Urothelium cell line (cell line): ENCODE data around the gene KRTAP21-3.
A peak's percentile ranks its signal among the peaks of the same experiment; 100 is the strongest.
"Not testable (repeated sequence)": the region's sequence is repeated elsewhere in the genome, so short reads cannot be mapped to it uniquely, and the experiment has no call there.

Source experiments
- DNase-seq: peaks from one replicate; pipeline ENCODE4 v3.0.0; 2011; ENCODE audit warnings: low spot score, mixed read lengths
- FAIRE-seq: peaks from 2 replicates; lab custom pipeline; 2011; peaks lifted over from hg19 to GRCh38; lab: Jason Lieb, UNC

Gene KRTAP21-3, protein sequence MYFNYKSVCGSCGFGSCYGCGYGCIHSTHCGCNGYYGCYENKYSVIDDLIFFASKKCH

GRCh38 chr21:30718239-30718909, at the start of gene KRTAP21-3:
TSS of gene KRTAP21-3 (minus strand) at chr21:30718777. CDS start at chr21:30718759, 18 bp downstream.
- DNase-seq (peak; percentile 63), FAIRE-seq (peak; percentile 83)

DNA sequence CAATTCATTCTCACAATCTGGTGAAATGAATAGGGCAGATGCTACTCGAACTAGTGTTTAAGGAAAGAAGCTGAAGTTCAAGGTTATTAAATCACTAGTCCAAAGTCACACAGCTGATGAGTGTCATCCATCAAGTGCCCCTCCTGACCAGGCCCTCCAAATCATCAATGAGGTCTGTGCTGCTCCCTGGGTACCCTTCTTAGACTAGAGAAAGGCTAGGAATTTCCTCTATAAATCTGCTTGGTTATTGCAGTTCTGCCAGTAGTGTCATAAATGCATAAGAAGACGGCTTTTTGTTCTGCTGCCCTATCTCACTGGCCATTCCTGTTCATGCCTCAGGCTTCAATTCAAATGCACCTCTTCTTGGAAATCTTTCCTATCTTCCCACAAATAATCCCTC, 42.2 kb upstream of the KRTAP21-3 start:
- DNase-seq (no peak), FAIRE-seq (no peak)

DNA sequence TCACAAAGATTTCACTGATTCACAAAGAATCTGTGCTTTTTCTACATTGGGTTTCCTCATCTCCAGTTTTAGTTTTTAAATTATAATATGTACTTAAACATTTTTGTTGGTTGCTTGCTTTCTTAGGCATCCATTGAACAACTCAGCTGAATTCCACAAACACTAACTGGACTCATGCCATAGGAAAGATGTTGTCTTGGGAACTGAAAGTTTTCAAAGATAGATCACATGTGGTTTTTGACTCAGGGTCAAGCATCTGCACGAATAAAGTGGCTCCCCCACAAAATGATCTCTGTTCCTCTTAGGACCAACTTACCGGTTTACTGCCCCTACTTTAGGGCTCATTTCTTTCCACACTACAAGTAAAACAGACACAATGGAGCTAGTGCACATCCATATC, 39.7 kb upstream of the KRTAP21-3 start:
- DNase-seq = no peak
- FAIRE-seq = no peak

GRCh38 chr21:30755328-30755727, 36.8 kb upstream of the KRTAP21-3 start, which contains the start of gene KRTAP21-1:
TSS of gene KRTAP21-1 (minus strand) at chr21:30755428. CDS start at chr21:30755378, 50 bp downstream.
- not testable (repeated sequence) for FAIRE-seq, DNase-seq

GRCh38 chr21:30747159-30747558, 28.6 kb upstream of the KRTAP21-3 start, which contains the start of gene KRTAP21-2:
TSS of gene KRTAP21-2 (minus strand) at chr21:30747259. CDS start at chr21:30747202, 57 bp downstream.
- DNase-seq (no peak), FAIRE-seq (no peak)

DNA sequence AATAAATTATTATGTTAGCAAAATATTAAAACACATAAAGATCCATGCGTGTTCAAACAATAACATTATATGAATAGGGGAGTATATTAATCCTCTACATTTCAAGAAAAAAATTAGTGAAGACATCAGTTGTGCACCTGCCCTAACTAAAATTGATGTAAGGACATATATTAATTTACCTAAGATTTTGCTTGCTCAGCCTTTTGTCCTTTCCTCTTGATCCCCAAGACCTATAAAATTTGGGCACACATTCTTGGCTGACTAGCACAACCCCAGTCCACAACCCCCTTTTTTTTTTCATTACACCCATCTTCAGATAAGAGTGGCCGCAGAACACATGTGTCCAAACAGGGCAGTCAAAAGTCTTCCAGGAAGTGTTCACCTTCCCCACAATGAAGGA, 21.9 kb upstream of the KRTAP21-3 start:
- no peak for FAIRE-seq
- DNase-seq = no peak

GRCh38 chr21:30733026-30733425, 14.4 kb upstream of the KRTAP21-3 start:
- FAIRE-seq = no peak
- no peak for DNase-seq

- no peak for FAIRE-seq
These were observed 8.1 kb upstream of the KRTAP21-3 start for GRCh38 chr21:30726726-30727125.

DNA sequence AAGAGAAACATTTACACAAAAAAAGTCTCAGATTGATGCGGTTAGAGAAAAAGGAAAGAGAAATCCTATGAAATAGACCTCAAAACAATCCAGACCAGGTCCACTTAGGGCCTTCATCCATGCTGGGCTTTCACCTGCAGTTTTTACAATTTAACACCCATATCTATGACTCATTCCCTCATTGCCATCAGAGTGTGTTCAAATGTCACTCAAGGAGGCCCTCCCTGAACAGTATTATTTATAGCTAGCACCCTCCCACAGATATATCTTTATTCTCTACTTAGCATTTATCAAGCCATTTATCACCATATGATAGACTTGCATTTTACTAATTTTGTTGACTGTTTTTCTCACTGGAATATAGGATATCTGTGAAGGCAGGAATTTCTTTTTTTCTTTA, 824 bp upstream of the KRTAP21-3 start:
- FAIRE-seq = peak; percentile 88

More at GRCh38 chr21:30726726-30727125, 8.1 kb upstream of the KRTAP21-3 start:
- DNase-seq = no peak

DNA sequence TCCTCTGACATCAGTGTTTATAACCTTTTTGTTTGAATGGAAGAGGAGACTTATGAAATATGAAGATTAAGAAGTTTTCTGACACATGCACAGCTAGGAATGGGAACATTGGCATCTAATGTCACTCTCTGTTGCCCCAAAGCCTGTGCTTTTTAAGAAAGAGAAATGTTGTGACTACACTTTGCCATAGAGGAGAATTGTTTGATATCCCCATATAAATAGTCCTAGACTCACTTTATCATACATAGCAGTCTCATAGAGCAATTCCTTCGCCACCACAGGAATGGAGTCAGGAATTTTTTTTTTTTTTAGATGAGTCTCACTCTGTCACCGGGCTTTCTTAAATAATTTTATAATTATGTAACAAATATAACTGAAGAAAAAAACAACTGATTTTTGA, 1.5 kb downstream of the KRTAP21-3 start:
- peak; percentile 44 for DNase-seq
- peak; percentile 74 for FAIRE-seq

More for the DNA sequence above, 824 bp upstream of the KRTAP21-3 start:
- peak; percentile 57 for DNase-seq

- FAIRE-seq (no peak), DNase-seq (no peak)
These were observed 3.6 kb downstream of the KRTAP21-3 start for GRCh38 chr21:30714946-30715345.

DNA sequence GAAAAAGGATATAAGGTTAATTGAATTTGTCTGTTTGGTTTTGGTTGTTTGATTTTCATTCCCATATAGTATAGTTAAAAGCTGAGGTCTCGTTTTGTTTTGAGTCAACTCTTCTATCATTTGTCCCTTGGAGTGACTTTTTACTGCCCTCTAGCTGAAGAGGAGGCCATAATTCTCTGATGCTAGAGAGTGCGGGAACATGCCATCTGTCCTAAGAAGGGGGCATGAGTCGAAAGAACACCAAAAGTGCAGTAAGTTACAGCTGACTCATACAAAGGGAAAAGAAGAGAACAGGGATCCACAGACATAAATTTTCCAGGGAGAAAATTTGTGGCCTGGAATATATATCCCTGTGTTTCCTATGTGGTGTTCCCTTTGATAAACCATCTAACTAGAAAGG, 4.1 kb downstream of the KRTAP21-3 start:
- no peak for FAIRE-seq
- DNase-seq = peak; percentile 22

GRCh38 chr21:30713766-30714165, 4.8 kb downstream of the KRTAP21-3 start:
- FAIRE-seq (no peak), DNase-seq (peak; percentile 37)

DNA sequence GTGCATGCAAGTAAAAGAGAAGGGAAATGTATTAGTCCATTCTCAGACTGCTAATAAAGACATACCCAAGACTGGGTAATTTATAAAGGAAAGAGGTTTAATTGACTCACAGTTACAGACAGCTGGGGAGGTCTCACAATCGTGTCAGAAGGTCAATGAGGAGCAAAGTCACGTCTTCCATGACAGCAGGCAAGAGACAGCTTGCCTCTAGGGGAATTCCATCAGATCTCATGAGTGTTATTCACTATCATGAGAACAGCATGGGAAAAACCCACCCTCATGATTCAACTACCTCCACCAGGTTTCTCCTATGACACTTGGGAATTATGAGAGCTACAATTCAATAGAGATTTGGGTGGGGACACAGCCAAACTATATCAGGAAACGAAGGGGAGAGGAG, 8.1 kb downstream of the KRTAP21-3 start:
- FAIRE-seq (peak; percentile 70), DNase-seq (no peak)

DNA sequence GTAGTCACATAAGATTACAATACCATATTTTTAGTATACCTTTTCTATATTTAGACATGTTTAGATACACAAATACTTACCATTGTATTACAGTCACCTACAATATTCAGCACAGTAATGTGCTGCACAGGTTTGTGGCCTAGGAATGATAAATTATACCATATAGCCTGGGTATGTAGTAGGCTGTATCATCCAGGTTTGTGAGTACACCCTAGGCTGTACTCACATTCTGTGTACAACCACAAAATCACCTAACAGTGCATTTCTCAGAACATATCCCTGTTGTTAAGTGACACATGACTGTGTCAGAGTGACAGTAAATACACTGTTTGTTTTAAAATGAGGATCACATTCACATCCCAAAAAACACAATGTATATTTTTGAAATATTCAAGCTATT, 11.2 kb downstream of the KRTAP21-3 start:
- FAIRE-seq = peak; percentile 52

GRCh38 chr21:30695956-30696355, 22.6 kb downstream of the KRTAP21-3 start:
- no peak for FAIRE-seq
- no peak for DNase-seq

More for the DNA sequence above, 11.2 kb downstream of the KRTAP21-3 start:
- DNase-seq = no peak

GRCh38 chr21:30689822-30690221, 28.8 kb downstream of the KRTAP21-3 start:
- FAIRE-seq (peak; percentile 83), DNase-seq (no peak)

DNA sequence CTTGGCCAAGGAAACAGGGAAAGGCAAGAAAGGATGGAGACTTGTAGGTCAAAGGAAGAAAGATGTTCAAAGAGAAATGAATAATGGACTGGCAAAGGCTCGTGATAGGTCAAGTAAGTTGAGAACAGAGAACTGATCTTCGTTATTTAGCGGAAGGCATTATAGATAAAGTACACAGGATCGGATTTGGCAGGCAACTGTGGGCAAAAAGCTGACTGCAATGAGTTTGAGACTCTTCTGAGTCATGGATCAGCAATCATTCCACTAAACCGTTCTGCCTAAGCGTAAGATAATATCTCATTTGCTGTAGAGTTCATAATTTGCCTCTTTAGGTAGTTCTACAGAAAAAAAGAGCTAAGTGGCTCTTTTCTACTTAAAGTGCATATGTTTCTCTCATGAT, 34.1 kb downstream of the KRTAP21-3 start:
- DNase-seq (no peak), FAIRE-seq (peak; percentile 5)

GRCh38 chr21:30680586-30680985, 38.0 kb downstream of the KRTAP21-3 start:
- DNase-seq = no peak
- FAIRE-seq = no peak

DNA sequence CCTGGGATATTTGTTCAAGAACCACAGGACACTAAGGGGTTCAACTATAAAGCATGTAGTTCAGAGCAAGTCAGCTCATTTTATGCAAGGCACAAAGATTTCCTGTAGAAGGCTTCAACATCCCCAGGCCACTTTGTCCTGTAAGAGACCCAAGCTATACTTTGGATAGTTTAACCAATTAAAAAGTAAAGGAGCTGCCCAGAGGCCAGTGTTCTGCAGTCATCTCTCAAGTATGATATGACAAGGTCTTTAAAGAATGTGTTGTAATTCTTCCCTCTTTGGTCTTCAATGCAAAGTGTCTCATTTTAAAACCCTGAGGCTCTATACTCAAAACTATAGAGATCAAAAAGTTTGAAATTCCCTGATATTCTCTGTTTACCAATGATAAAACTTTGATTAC, 41.8 kb downstream of the KRTAP21-3 start:
- FAIRE-seq = no peak
- DNase-seq = no peak

DNA sequence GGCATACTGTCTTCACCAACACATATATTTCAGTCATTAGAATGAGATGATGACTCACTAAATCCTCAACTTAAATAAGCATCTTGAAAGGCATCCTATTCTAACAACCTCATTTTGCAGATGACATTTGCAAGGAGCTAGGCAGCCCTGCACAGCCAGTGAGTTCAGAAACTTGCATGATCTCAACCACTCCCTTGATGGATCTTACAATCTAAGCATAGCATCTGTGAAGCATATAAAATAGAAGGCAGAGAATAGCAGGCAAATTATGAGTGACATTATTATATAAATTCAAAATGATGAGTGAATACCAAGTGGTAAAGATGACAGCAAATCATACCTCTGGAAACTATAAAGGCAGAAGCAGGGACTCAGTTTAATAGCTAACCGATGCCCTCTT, 44.3 kb downstream of the KRTAP21-3 start:
- FAIRE-seq = no peak
- DNase-seq = no peak

GRCh38 chr21:30672985-30673650, 45.5 kb downstream of the KRTAP21-3 start:
- FAIRE-seq = no peak
- DNase-seq = no peak
